Stomach (tissue), 9 donors: ENCODE data around the gene NPPC. TPM values are rescaled to one million over a fixed set of nuclear protein-coding genes. Genes with fewer than 3 reads are reported as not detected.
"Not testable (repeated sequence)": the region's sequence is repeated elsewhere in the genome, so short reads cannot be mapped to it uniquely, and the experiment has no call there.

Experiments
- DNase-seq, 2 donors: peaks; one replicate each; pipeline versions ENCODE4 v3.0.0 to v3.0.0-alpha.2; 2013 to 2019
- H3K27ac ChIP-seq, 5 donors: fragments of 200-600 bp in 4 of 5; sonication (generic) in 4 of 5; one replicate each; pipeline ENCODE4 v1.5.1; 2013 to 2019; ENCODE audit warnings: mild to moderate bottlenecking in 1 of 5, moderate library complexity in 1 of 5
- H3K27me3 ChIP-seq, 3 donors: fragments of 200-600 bp; sonication (generic); one replicate each; pipeline ENCODE4 v1.5.1; 2017 to 2019; ENCODE audit warnings: mixed run types in 1 of 3
- H3K36me3 ChIP-seq, 4 donors: fragments of 200-600 bp; sonication (generic); 1 replicate in 3 of 4; 2 replicates in 1 of 4; pipeline ENCODE4 v1.5.1; 2016 to 2019
- H3K4me1 ChIP-seq, 4 donors: fragments of 200-600 bp; sonication (generic); one replicate each; pipeline ENCODE4 v1.5.1; 2016 to 2019
- H3K4me3 ChIP-seq, 4 donors: fragments of 200-600 bp; sonication (generic) in 3 of 4; one replicate each; pipeline ENCODE4 v1.5.1; 2016 to 2019; ENCODE audit warnings: mild to moderate bottlenecking in 1 of 4
- H3K9me3 ChIP-seq, 4 donors: fragments of 200-600 bp; sonication (generic); one replicate each; pipeline ENCODE4 v1.5.1; 2016 to 2019
- EP300 ChIP-seq: sonication (generic); formaldehyde crosslinking; IDR thresholded peaks from one replicate; pipeline ENCODE4 v1.6.1; 2017; ENCODE audit warnings: antibody characterized with exemption
- POLR2A ChIP-seq, 4 donors: fragments of 450-650 bp; IDR thresholded peaks; one replicate each; pipeline ENCODE4 v1.6.1; 2016; ENCODE audit warnings: antibody characterized with exemption in 4 of 4, control low read depth in 2 of 4, mild to moderate bottlenecking in 1 of 4, moderate library complexity in 1 of 4
- POLR2AphosphoS5 ChIP-seq, 3 donors: sonication (generic); formaldehyde crosslinking; IDR thresholded peaks; one replicate each; pipeline ENCODE4 v1.6.1; 2016; ENCODE audit warnings: antibody characterized with exemption in 3 of 3
- WGBS, 5 donors: extraction: QIAGEN DNeasy Blood & Tissue Kit in 3 of 5; methylation state at CpG; one replicate each; pipeline versions ENCODE4 v1.1.5 to v1.1.7; 2013 to 2018; 5-methylcytosine and 5-hydroxymethylcytosine counted together
- intact Hi-C: fragments of 100-400 bp; cut with DNase I; formaldehyde crosslinking; loops from one replicate; pipeline ENCODE4 v1.15.1; 2023; ENCODE audit warnings: low total_unique reads
- polyA plus RNA-seq, 3 donors: library from polyadenylated mRNA; stranded (reverse); fragments of 200-250 nt; gene quantifications; one replicate each; pipeline ENCODE4 v1.2.3, GENCODE V29; 2013
- total RNA-seq, 5 donors: library from RNA; depleted of rRNA; stranded (reverse); fragments of >200 nt; gene quantifications; one replicate each; pipeline versions ENCODE4 v1.1.0 to v1.2.3, GENCODE V29; 2014 to 2016
- TF ChIP-seq, protein P1 (sequence below), 7 experiments: fragments of 450-650 bp in 4 of 7; fragments of 200-600 bp in 3 of 7; sonication (generic) in 3 of 7; IDR thresholded peaks; one replicate each; pipeline ENCODE4 v1.5.1; 2016 to 2019; ENCODE audit warnings: antibody characterized with exemption in 7 of 7, control low read depth in 2 of 7, mild to moderate bottlenecking in 1 of 7
- donor health status: healthy with polysubstance abuse.
- donor health status: Bipolar disorder and iron deficiency.
- donor health status: healthy.

NPPC gene
- total and polyA plus RNA-seq, 8 donors, result 2.9 to 4.0 TPM; not detected in 6

DNA sequence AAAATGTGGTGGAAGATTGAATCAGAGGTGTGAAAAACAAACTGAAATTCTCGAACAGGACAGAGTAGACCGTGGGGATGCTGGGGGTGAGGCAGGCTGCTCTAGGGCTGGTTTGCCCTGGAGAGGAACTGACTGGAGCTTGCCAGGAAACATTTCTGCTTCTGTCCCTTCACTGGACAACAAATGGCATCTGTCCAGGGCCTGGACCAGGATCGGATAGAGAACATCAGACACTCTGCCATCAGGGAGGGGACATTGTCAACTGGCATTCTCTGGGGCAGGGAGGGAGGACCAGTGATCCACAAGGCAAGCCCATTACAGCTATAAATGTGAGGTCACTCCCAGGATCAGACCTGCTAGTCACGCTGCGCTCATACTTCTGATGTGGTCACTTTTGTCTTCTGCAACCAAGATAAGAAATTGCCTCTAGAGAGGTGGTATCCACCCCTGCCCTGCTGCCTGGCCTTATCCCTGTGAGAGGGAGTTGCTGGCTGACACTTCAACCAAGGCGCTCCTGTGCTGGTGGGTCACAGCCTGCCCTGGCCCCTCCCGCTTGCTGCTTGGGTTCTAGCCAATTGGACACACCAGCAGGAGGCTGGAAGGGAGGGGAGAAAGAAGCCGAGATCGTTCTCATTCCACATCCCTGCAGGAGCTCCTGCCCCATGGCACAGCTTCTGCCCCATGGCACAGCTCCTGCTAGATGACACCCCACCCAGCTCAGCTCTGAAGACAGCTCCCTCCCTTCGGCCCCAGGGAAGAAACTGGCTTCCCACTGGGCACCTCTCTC, 8.7 kb downstream of the NPPC start:
- intact Hi-C loops, result no loop called here
- Histone ChIP-seq H3K4me3 (no peak overlapping the region), H3K27ac (no peak overlapping the region), H3K9me3 (no peaks in the 10 kb centered on the region), H3K27me3 (peaks cover 0 to 48% (median 3%) of the 10 kb centered on the region in 3 donors), H3K4me1 (peaks cover 0 to 7% (median 0%) of the 10 kb centered on the region in 4 donors), H3K36me3 (no peaks in the 10 kb centered on the region)
- 22 to 39% (median 32%) methylated on average over 10 of the region's 10 CpGs for WGBS, 5 donors
- no peak for DNase-seq
- no peak for TF ChIP-seq POLR2AphosphoS5 (IDR thresholded peaks at IDR 0.05)
- TF ChIP-seq, protein P1, sequence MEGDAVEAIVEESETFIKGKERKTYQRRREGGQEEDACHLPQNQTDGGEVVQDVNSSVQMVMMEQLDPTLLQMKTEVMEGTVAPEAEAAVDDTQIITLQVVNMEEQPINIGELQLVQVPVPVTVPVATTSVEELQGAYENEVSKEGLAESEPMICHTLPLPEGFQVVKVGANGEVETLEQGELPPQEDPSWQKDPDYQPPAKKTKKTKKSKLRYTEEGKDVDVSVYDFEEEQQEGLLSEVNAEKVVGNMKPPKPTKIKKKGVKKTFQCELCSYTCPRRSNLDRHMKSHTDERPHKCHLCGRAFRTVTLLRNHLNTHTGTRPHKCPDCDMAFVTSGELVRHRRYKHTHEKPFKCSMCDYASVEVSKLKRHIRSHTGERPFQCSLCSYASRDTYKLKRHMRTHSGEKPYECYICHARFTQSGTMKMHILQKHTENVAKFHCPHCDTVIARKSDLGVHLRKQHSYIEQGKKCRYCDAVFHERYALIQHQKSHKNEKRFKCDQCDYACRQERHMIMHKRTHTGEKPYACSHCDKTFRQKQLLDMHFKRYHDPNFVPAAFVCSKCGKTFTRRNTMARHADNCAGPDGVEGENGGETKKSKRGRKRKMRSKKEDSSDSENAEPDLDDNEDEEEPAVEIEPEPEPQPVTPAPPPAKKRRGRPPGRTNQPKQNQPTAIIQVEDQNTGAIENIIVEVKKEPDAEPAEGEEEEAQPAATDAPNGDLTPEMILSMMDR (IDR thresholded peaks at IDR 0.05), result no peak
- TF ChIP-seq EP300, result no peak
- no peak for TF ChIP-seq POLR2A (IDR thresholded peaks at IDR 0.05)

DNA sequence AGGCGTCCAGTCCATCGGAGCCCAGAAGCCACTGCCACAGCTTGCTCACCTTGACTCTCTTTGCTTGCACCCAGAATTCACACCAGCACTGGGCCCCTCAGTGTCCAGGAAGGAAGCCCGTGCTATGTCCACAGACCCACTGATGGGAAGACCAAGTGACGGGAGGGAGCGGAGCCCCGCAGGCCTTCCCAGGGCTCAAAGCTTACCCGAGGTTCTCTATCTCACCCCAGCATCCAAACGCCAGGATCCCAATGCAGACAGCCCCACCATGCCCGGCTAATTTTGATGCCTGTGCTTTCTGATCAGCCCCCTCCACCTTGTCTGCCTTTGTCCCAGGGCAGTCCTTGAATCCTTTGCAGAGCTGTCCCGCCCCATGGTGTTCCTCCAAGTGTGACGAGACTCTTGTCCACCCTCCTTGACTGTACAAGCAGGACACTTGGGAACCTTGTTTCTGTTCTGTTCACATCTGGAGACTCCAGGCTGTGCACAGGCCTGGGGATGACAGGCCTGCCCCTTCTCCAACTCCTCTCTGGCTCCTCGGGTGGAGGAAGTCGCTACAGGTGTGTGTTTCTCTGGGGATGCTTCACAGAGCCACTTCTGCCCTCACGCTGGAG, 12.0 kb downstream of the NPPC start:
- Histone ChIP-seq H3K4me1 (peaks cover 0 to 7% (median 0%) of the 10 kb centered on the region in 4 donors), H3K9me3 (no peaks in the 10 kb centered on the region), H3K27me3 (peaks cover 0 to 27% (median 0%) of the 10 kb centered on the region in 3 donors), H3K27ac (no peak overlapping the region), H3K36me3 (no peaks in the 10 kb centered on the region), H3K4me3 (no peak overlapping the region)
- 86 to 96% (median 87%) methylated on average over 14 of the region's 14 CpGs for WGBS, 5 donors
- TF ChIP-seq POLR2AphosphoS5 (IDR thresholded peaks at IDR 0.05) (no peak), POLR2A (IDR thresholded peaks at IDR 0.05) (no peak), EP300 (no peak)
- TF ChIP-seq, protein P1 (IDR thresholded peaks at IDR 0.05), result no peak
- intact Hi-C loops, result no loop called here
- no peak for DNase-seq

DNA sequence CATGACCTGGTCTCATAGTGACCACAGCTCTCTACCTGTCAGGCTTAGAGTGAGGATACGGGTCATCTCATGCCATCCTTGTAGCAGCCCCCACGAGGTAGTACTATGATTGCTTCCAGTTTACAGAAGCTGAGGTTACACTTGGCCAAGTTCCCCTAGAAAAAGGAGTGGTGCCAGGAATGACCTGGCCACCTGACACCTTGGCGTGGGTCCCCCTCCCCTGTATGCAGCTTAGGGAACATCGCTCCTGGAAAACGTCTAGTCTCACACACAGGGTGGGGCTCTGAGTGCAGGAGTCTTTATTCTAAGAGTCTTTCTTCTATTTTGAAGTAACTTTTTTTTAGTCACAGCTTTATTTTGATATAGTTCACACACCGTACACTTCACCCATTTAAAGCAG, 14.8 kb downstream of the NPPC start:
- 40 to 56% (median 49%) methylated on average over 6 of the region's 6 CpGs for WGBS, 5 donors
- no peak for TF ChIP-seq POLR2AphosphoS5 (IDR thresholded peaks at IDR 0.05)
- no peak for TF ChIP-seq EP300
- TF ChIP-seq POLR2A (IDR thresholded peaks at IDR 0.05), result no peak
- TF ChIP-seq, protein P1 (IDR thresholded peaks at IDR 0.05), result no peak
- H3K9me3 ChIP-seq, result no peaks in the 10 kb centered on the region
- no peak overlapping the region for H3K27ac ChIP-seq
- no peaks in the 10 kb centered on the region for H3K36me3 ChIP-seq
- intact Hi-C loops, result no loop called here
- H3K27me3 ChIP-seq, result peaks cover 0 to 26% (median 0%) of the 10 kb centered on the region in 3 donors
- DNase-seq, result no peak
- H3K4me3 ChIP-seq, result no peak overlapping the region
- H3K4me1 ChIP-seq, result no peaks in the 10 kb centered on the region

DNA sequence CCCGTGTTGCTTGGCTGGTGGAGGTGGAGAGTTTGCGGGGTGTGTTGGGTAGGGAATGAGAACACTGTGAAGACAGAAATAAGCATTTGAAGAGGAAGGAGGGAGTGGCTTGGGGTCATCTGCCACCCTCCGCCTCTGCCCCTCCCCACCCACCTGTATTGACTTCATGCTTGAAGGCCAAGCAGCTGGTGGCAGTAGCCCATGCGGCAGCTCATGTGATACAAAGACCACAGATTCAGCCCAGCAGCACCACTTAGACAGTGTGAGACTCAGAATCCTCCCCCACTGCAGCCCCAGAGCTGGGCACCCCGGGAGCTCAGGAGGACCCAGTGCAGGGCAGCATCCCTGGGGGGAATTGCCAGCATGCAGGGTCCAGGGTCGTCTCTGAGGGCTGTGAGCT, 15.4 kb downstream of the NPPC start:
- intact Hi-C loops, result no loop called here
- 69 to 77% (median 74%) methylated on average over 6 of the region's 6 CpGs for WGBS, 5 donors
- H3K27me3 ChIP-seq, result peaks cover 0 to 28% (median 0%) of the 10 kb centered on the region in 3 donors
- no peak for DNase-seq
- no peaks in the 10 kb centered on the region for H3K4me1 ChIP-seq
- no peaks in the 10 kb centered on the region for H3K36me3 ChIP-seq
- H3K27ac ChIP-seq, result no peak overlapping the region
- no peak overlapping the region for H3K4me3 ChIP-seq
- H3K9me3 ChIP-seq, result no peaks in the 10 kb centered on the region
- TF ChIP-seq EP300, result no peak
- TF ChIP-seq POLR2AphosphoS5 (IDR thresholded peaks at IDR 0.05), result no peak
- TF ChIP-seq, protein P1 (IDR thresholded peaks at IDR 0.05), result no peak
- TF ChIP-seq POLR2A (IDR thresholded peaks at IDR 0.05), result no peak

DNA sequence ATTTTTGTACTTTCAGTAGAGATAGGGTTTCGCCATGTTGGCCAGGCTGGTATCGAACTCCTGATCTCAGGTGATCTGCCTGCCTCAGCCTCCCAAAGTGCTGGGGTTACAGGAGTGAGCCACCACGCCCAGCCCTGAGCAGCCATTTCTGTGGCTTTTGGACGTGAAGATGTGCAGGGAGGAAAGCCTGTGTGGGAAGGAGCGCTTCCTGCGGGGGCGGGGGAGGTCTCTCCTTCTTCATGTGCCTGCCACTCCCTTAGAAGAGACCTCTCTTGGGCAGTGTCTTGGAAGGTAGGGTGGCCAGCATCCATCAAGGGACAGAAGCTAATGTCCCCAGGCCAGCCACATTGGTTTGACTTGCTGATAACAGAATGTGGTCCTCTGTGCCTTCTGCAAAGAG, 16.0 kb downstream of the NPPC start:
- H3K4me3 ChIP-seq, H3K27ac ChIP-seq, DNase-seq, H3K4me1 ChIP-seq, intact Hi-C loops, H3K9me3 ChIP-seq, H3K36me3 ChIP-seq: not testable (repeated sequence)
- H3K27me3 ChIP-seq, result peaks cover 0 to 29% (median 0%) of the 10 kb centered on the region in 3 donors
- WGBS, 5 donors, result 78 to 85% (median 82%) methylated on average over 7 of the region's 7 CpGs
